NCI-H1105 treated with DMSO at 0.1 percent for 48 hours (cell line): ENCODE results near the gene STMND1.

ENCODE experiments used
- DNase-seq: peaks from one replicate; lab custom pipeline; 2025; lab: John Stamatoyannopoulos, UW

STMND1 gene

DNA sequence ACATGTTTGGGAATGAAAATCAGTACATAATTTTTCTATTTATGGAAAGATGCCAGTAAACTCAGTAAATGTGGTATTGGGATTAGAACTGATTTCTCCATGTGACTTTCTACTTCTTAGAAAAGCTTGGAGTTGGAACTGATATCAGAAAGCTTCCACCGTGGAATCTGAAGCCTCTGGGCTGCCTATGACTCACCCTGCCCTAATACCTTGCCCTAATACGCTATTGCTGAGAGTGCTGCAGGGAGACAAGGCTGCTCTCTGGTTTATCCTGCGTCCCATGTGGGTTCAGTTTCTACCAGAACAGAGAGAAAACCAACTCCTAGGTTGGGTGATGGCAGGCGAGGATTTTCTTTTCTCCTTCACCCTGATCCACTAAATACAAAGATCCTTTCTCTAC is 3.3 kb upstream of the STMND1 start:
- no peak for DNase-seq

DNA sequence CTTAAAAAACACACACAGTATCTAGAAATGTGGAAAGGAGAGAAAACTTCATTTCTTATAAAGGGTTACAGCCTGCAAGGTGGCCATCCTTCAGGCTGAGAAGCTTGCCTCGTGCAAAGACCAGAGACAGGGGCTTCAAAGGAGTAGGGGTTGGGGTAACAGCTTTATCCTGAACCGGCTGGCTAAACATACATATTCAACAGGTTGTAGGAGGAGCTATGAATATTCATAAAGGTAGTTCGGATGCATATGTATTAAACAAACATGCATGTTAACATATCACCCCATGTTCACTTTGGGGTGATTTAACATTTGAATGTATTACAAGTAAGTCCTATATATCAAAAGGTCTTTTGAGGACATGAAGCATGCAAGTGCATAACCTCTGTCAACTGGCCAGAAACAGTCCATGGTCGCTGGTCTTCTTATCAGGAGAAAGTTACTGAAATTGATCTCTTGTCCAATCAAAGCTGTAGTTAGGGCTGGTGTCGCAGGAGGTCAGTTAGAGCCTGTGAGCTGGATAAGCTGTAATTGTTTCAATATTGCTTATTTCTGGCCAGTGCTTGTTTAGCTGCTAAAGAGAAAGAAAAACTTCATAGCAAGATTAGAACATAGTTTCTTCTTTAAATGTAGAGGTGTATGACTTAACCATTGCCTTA is 2.3 kb upstream of the STMND1 start:
- DNase-seq: no peak

DNA sequence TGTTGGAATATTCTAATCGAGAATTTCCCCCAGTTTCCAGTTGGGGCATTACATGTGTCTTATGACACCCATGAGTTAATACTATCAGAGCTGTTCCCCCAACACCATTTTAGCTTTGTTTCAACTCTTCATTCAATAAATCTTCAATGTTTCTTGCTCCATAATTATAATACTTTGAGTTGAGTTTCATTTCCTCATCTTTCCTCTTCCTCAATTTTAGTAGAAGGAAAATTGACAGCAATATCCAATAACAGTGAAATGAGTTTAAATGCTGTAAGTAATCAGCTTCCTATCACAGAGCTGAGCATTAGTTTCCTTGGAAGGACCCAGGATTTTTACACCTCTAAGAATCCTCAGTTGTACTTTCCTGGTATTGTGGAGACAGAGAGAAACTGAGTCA is 1.0 kb upstream of the STMND1 start:
- no peak for DNase-seq

DNA sequence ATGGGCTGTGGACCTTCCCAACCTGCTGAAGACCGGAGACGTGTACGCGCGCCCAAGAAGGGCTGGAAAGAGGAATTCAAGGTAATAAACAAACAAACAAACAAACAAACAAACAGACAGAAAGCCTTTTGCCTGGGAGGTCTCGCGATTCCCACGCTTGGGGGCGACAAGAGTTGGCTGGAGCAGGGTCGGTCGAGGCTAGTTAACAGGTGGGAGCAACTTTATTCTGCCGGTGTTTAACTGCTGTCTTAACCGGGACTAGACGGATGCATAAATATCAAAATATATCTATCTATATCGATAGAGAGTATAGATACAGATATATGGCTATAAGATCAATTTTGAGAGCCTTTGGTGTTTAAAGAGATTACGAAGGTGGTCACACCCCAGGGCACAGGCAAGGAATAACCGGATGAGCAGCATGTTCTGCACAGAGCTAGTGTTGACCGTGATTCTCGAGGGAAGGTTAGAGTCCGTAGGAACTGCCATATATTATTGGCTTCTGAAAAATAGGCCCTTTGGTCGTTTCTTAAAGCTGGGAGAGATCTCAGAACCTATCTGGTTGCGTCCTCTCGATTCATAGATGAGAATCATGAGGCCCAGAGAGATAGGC is 514 bp downstream of the STMND1 start:
- peak; percentile 10 for DNase-seq

DNA sequence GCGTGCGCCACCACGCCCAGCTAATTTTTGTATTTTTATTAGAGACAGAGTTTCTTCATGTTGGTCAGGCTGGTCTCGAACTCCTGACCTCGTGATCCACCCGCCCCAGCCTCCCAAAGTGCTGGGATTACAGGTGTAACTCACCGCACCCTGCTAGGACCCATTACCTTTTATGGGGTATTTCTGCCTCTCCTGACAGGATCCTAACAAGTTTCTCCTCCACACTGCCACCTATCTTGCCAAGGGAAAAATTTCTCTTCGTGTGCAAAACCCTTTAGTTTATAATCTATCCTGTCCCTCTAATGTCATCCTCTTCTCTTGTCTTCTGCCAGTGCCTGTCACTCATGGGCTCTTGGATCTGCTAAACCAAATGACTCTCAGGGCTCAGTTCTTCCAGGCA is 1.9 kb downstream of the STMND1 start:
- DNase-seq: no peak

DNA sequence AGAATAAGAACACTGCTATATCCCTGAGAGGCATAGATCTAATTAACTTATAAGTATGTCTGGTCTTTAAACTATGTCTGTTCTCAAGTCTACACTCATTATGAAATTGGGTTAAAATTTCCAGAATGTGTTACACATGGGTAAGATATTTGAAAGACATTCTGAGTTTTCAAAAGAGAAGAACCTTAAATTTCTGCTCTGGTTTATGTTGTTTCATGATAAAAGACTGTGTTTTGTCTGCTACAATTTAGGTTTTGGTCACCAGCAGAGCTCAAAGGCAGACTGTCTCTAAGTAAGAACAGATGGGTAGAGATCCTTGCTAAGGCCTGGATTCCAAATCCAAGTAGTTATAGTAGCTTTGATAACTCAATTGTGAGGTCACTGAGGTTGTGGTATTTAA is 6.0 kb downstream of the STMND1 start:
- DNase-seq: no peak

DNA sequence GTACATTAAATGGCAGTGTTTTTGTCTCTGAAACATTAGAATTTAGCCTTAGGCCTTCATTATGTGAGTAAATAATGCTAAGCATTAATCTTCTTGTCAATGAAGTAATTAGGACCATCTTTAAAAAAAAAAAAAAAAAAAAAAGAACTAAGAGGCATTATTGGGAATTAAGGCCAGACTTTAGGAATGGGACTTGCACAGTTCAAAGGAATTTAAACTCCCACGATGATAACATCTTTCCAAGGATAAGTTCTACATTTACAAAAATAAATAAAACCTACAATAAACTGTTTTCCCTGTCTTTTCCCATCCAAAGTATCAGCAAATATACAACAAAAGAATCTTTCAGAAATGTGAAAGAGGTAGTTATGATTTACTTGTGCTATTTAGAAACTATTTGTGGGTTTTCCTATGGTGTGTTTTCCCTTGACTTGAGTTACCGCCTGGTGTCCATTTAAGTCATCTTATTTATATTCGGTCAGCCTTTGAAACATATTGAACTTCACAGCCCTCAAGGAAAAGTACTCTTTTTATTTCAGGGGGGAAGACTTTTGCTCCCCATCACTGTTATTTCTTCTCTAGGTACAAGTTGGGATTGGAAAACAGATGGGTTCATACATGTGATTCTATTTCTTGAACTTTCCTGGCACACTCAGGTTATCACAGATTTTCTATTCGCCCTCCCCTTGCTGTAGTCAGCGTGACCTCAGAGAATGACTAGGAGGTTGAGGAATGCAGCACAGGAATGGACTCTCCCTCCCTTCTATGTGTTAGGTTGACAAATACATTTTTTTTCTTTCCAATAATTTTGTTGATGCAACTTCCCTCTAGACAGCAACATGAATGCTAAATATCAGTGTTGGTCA is 13.6 kb downstream of the STMND1 start:
- DNase-seq: no peak

DNA sequence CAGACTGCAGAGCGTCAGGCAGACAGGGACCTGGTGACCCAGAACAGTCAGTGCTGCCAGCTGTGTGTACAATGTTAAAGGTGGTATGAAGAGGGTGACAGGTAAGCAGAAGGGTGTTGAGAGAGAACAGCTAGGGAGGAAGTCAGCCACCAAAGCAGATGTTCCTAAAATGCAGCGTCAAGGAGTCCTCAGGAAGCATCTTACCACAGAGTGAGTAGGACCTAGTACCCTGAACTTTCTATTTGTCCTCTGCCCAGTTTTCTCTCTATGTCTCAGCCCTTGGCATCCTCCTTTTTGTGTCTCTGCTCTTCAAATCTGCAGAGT is 14.2 kb downstream of the STMND1 start:
- no peak for DNase-seq

DNA sequence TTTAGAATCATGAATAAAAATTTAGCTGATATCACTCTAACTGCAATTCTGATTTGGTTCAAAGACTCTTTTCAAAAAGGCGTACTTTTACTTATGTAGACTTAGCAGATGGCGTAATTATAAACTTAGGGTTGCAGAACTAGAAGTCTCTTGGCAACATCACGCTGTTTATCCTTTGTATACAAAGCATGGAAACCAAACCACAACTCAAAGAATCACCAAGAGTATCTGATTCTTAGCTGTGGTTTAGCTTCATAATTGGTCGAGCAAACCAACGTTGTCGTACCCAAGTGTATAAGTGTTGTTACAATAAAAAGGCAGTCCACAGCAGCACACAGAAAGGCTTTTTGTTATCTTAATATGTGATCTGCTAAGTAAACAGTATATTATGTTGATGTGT is 18.2 kb downstream of the STMND1 start:
- no peak for DNase-seq

DNA sequence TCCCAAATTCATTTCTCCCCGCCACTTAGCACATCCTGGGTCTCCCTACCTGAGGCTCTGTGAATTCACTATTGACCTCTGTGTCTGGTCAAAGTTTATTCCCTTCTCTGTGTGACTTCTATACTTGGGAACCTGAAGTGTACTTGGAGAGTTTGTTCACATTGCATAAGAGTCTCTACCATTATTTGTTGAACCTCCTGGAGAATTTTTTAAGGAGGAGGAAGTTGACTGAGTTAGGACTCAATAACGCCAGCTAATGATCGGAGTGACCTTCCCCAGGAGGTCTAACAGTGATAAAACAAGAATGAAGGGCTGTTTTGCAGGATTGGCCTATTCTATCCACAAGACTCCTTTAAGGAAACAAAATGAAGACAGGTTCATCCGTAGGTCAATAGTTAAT is 23.6 kb downstream of the STMND1 start:
- no peak for DNase-seq

DNA sequence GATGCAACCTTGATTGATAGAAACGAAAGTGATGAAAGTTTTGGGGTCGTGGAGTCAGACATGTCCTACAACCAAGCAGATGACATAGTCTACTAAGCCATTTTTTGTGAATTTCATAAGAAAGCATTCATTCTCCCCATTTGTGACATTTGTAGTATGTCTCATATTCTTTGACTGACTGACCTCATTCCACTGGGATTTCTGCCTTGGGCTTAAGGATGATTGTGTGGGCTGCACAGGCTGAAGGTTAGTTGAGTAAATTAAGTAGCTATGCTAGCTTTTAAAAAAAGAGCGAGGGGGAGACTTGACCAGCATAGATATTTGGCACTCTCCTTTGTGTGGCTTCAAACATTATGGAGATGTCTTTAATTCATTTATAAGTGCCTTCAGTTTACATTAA is 28.9 kb downstream of the STMND1 start:
- DNase-seq: no peak

DNA sequence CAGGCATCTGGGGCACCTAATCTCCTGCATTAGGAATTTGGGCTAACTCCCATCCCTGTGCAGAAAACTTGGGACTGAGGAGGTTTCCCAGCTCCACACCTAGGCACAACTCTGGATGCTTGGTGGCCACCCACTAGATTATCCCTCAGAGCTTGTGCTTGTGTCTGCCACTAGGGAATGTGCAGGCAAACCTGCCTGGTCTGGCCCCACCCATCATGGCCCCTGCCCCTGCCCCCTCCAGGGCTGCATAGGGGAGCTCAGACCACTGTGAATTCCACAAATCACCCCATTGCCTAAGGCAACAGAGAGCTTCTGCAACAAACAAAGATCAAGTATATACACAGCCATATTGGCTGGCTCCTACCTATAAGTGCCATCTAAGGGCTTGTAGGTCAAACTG is 31.1 kb downstream of the STMND1 start:
- no peak for DNase-seq

DNA sequence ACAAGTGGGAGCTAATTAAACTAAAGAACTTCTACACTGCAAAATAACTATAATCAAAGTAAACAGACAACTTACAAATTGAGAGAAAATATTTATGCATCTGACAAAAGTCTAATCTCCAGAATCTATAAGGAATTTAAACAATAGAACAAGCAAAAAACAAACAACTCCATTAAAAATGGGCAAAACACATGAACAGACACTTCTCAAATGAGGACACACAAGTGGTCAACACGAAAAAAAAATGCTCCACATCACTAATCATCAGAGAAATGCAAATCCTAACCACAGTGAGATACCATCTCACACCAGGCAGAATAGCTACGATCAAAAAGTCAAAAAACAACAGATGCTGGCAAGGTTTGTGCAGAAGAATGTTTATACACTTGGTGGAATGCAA is 36.2 kb downstream of the STMND1 start:
- no peak for DNase-seq

DNA sequence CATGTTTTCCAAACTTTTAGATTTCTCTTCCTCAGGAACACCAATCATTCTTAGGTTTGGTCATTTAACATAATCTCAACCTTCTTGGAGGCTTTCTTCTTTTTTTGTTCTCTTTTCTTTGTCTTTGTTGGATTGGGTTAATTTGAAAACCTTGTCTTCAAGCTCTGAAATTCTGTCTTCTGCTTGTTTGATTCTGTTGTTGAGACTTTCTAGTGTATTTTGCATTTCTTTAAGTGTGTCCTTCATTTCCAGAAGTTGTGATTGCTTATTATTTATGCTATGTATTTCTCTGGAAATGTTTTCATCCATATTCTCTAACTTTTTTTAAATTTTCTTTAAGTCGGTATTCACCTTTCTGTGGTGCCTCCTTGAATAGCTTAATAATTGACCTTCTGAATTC is 42.2 kb downstream of the STMND1 start:
- no peak for DNase-seq

DNA sequence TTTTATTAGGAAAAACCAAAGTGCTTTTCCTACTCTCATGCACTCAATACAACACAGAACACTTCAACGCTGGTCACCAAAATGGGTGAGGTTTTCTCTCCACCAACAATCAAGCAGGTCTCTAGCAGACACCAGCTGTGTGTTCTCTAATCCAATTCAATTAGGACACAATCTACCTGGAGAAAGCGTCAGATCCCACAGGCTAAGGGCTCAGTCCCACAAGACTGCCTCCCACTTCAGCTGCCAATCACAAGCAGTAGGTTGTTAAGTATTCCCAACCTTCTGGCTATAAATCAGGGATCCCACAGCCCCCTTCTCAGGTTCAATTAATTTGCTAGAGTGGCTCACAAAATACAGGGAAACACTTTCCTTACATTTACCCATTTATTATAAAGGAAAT is 47.7 kb downstream of the STMND1 start:
- no peak for DNase-seq

DNA sequence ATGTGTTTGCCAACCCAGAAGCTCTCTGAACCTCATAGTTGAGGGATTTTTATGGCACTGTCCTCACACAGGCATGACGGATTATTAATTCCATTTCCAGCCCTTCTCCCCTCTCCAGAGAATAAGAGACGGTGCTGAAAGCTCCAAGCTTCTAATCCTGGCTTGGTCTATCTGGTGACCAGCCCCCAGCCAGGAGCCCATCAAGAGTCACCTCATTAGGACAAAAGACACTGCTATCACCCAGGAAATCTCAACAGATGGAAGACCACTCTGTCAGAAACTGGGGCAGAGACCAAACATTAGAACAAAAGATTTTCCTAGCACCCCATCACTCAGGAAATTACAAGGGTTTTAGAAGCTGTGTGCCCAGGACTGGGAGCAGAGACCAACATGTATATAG is 48.2 kb downstream of the STMND1 start:
- no peak for DNase-seq

DNA sequence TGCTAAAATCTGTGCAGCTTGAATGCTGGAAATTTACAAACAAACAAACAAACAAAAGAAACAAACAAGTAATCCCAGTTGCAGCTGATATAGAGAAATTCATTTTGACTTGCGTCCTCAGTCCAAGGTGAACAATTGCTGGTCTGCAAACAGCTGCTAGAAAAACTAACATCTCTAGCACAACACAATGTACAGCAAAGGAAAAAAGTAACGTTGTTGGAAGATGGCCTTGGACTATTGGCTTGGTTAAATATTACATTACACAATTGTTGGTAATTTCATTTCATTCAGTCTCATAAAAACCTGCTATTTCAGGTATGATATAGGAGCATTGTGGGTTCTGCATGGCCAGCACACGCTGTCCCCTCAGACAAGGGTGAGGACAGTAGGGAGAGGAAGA is 50.0 kb downstream of the STMND1 start:
- no peak for DNase-seq

DNA sequence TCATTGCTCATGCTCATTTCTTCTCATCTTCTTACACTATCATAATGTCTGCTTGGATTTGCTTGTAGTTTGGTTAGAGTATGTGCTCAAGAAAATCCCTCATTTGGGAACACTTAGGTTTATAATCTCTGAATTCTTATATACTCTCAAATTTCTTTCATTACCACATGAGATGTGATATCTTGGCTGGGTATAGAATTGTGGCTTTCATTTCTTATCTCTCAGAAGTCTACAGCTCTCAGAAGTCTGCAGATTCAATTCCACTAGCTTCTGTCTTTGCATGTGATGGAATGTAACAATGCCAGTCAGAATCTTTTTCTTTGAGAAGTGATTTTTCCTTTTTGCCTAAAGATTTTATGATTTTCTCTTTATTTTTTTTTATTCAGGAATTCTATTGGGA is 50.9 kb downstream of the STMND1 start:
- DNase-seq: no peak

DNA sequence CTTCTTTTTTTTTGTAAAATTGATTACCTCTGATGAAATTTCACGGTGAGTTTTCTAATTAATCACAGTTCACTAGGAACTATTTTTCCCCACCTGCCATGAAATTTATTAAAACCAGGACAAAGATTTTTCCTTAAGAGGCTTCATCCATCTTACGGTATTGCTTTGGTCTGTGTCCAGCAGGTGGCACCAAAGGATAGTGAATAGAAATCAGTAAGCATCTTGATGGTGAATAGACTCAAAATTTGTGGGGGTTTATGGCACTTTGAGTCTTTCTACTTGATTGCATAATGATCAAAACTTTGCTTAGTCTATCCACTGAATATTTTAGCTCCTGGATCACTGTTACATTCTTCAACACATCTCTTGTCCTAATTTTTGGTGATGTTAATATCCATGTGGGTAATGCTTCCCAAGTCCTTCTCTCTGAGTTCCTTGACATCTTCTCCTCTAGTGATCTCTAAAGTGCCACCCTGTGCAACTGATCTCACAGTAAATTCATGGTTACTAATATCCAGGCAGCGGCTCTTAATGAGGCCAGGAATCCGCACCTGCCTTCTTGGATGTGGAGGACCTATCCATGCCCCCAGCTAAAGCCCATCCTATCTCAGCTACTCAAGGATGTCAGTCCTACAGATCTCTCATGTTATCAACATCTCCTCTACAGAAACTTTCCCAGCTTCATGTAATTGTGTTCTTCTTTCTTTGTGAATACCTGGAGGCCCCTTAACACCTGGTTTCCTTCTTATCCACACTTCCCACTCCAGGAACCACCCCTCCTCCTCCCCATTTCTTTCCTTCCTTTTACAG is 54.5 kb downstream of the STMND1 start:
- peak; percentile 65 for DNase-seq

DNA sequence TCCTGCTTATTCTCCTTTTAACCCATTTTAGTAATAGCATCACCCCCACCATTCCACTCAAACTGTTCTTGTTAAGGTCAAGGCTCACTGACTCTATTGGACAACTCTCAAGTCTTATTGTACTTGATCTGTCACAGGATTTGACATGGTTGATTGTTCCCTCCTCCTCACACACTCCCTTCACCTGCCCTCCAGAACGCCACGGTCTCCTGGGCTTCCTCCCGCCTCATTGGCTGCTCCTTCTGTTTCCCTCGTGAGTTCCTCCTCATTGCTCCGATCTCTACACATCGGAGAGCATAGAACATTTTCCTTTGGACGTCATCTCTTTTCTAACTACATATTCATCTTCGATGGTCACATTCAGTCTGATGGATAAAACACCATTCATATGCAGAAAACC is 55.1 kb downstream of the STMND1 start:
- no peak for DNase-seq

DNA sequence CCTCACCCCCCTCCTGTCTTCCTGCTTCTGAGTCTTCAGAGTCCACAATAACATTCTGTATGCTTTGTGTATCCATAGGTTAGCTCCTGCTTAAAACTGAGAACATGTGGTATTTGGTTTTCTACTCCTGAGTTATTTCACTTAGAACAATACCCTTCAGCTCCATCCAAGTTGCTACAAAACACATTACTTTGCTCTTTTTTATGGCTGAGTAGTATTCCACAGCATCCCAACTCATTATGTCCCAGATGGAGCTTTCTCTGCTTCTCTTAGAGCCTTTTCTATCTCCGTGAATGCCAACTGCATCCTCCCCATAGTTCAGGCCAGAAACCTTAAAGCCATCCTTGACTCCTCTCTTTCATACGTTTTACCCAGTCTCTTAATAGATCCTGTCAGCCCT is 55.8 kb downstream of the STMND1 start:
- no peak for DNase-seq

DNA sequence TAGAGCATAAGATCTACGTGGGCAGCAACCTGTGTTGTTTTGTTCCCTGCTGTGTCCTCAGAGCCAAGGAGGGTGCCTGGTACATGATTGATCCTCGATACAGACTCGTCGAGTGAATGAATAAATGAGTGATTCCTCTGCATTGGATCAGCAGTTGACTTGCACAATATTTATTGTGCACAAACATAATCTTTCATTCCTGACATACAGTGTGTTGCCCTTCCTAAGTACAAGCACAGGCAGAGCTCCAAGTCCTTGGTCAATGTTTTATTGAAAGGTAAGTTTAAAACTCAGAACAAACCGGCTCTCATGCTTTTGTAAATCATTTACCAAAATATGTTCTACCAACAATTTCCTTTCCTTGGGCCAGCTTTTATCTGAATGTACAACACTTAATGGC is 57.4 kb downstream of the STMND1 start:
- DNase-seq: no peak

DNA sequence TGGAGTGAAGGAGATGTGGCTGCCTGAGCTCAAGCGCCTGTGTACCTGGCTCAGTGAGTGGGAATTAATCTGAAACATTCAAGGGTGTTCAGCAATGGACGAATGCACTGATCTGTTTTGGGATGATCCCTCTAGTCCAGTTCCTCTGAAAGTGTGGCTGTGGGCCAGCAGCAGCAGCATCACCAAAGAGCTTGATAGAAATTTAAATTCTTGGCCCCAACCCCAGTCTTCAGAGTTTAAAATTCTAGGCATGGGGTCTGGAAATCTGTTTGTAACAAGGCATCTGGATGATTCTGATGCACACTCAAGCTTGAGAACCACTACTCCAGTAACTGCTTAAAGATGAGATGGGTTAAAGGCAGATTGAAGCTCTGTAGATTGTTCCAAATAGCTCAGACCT is 59.2 kb downstream of the STMND1 start:
- DNase-seq: no peak
